Measurements from ENCODE around the gene STOM. TPM values are rescaled to one million over a fixed set of nuclear protein-coding genes. Genes with fewer than 3 reads are reported as not detected.

STOM gene
- total RNA-seq, 1 donor from 2014 or later: 620 TPM

- DNase-seq (ENCODE audit: low spot score): peak; percentile 57
Observed at GRCh38 chr9:121322737-121323448, 47.2 kb downstream of the STOM start.

DNA sequence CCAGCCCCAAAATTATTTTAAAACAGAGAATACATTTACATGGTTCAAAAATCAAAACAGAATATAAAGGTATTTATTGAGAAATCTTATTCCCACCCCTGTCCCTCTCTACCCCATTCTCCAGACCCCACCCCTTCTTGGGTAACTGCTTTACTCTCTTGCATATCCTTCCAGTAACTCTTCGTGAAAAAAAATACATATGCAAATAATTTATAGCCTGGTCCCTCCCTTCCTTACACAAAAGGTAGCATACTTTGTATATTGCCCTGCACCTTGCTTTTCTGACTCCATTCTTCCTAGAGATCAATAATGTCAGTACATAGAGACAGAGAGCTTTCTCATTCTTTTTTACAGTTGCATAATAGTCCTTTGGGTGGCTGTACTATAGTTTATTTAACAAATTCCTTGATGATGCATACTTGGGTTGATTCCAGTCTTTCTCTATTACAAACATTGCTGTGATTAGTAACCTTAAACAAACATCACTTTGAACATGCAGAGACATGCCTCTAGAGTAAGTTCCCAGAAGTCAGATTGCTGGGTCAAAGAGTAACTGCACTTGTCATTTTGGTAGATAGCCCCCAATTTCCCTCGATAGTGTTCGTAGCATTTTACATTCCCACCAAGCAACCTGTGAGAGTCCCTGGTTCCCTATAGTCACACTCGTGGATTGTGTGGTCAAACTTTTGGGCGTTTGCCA is 47.9 kb downstream of the STOM start:
- DNase-seq (ENCODE audit: low spot score): no peak

DNA sequence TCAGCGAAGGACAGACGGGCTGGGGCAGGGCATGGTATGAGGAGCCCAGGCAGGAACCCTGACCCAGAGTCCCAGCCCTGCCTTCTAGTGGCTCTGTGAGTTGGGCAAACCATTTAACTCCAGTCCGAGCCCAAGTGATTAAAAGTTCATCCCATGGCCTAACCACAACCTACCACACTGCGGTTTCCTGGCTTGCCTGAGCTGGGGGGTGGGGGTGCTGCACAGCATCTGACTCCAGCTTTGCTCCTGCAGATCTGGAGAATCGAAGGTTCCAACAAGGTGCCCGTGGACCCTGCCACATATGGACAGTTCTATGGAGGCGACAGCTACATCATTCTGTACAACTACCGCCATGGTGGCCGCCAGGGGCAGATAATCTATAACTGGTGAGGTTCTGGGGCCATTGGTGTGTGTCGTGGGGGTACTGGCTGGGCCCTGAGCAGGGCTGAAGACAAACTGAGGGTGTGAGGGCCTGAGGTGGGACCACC is 49.0 kb downstream of the STOM start:
- no peak for DNase-seq (ENCODE audit: low spot score)

DNA sequence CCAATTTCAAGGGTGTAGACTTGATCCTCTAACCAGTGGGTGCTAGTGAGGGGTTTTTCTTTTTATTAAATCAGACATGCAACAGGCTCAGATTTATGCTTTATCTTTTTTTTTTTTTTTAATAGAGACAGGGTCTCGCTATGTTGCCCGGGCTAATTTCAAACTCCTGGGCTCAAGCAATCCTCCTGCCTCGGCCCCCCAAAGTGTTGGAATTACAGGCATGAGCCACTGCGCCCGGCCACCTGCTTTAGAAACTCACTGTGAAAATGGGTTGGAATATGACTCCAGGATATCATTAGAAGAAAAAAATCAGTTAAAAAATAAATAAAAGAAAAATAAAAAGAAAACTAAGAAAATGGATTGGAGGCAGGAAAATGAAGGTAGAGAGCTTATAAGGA is 50.7 kb downstream of the STOM start:
- DNase-seq (ENCODE audit: low spot score): peak; percentile 30

- peak; percentile 81 for DNase-seq (ENCODE audit: low spot score)
Observed at GRCh38 chr9:121318631-121319382, 51.2 kb downstream of the STOM start.

- peak; percentile 84 for DNase-seq (ENCODE audit: low spot score)
Observed at GRCh38 chr9:121317737-121318630, 52.1 kb downstream of the STOM start.

- DNase-seq (ENCODE audit: low spot score): no peak
Observed at GRCh38 chr9:121316852-121317373, 53.1 kb downstream of the STOM start.

DNA sequence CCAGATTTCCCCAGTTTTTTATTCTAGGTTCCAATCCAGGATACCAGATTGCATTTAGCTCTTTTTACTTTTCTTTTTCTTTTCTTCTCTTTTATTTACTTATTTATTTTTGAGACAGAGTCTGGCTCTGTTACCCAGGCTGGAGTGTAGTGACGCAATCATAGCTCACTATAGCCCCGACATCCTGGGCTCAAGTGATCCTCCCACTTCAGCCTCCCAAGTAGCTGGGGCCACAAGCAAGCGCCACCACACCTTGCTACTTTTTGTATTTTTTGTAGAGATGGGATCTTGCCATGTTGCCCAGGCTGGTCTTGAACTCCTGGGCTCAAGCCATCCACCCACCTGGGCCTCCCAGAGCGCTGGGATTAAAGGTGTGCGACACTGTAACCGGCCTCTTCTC is 53.7 kb downstream of the STOM start:
- no peak for DNase-seq (ENCODE audit: low spot score)

GRCh38 chr9:121313458-121314152 is 56.4 kb downstream of the STOM start:
- no peak for DNase-seq (ENCODE audit: low spot score)

- no peak for DNase-seq (ENCODE audit: low spot score)
Observed at GRCh38 chr9:121312169-121312568, 57.9 kb downstream of the STOM start.

DNA sequence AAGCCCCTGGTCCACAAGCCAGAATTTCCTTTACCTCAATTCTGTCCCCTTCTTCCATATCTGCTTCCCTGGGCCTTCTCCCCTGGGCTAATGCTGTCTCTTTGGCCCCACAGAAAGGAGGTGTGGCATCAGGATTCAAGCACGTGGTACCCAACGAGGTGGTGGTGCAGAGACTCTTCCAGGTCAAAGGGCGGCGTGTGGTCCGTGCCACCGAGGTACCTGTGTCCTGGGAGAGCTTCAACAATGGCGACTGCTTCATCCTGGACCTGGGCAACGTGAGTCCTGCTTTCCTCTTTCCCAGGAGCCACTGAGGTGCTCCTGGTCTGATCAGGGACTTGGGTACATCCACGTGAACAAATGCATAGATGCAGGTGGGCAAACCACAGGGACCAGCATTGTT is 59.5 kb downstream of the STOM start:
- no peak for DNase-seq (ENCODE audit: low spot score)

DNA sequence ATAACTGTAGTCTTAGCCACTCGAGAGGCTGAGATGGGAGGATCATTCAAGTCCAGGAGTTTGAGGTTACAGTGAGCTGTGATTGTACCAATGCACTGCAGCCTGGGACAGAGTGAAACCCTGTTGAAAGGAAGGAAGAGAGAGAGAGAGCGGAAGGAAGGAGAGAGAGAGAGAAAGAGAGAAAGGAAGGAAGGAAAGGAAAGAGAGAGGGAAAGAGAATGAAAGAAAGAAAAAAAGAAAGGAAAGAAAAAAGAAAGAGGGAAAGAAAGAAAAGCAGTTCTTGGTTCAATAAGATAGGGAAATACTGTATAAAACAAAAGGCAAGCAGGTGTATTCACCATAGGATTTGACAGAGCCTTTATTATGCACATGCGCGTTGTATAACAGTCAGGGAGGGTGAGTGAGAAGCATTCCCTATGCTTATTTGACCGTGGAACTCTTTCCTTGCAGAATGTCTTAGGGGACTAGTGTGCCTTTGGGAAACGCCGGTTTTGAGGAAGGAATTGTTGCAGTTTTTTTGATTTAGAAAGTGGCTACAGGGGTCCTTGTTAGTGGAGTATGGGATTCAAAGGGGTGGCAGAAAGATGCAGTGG is 60.1 kb downstream of the STOM start:
- no peak for DNase-seq (ENCODE audit: low spot score)

DNA sequence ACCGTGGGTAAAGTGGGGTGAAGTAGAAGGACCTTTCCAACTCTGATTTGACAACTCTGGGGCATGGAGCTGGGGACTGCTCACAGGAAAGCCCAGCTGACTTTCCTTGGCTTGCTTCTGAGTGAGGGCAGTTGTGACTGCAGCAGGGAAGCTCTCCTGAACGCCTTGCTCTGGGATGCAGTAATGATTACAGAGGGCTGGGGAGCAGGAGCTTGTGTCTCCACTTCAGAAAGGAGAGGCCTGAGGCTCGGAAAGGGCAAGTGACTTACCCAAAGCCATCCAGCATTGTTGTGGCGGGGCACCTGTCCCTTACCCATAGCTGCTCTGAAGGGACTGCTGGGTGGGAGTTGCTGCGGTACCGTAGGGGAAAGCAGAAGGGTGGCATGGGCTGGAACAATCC is 60.9 kb downstream of the STOM start:
- no peak for DNase-seq (ENCODE audit: low spot score)

- DNase-seq (ENCODE audit: low spot score): no peak
Observed at GRCh38 chr9:121308765-121309164, 61.3 kb downstream of the STOM start.

GRCh38 chr9:121307976-121308375 is 62.1 kb downstream of the STOM start:
- DNase-seq (ENCODE audit: low spot score): no peak

DNA sequence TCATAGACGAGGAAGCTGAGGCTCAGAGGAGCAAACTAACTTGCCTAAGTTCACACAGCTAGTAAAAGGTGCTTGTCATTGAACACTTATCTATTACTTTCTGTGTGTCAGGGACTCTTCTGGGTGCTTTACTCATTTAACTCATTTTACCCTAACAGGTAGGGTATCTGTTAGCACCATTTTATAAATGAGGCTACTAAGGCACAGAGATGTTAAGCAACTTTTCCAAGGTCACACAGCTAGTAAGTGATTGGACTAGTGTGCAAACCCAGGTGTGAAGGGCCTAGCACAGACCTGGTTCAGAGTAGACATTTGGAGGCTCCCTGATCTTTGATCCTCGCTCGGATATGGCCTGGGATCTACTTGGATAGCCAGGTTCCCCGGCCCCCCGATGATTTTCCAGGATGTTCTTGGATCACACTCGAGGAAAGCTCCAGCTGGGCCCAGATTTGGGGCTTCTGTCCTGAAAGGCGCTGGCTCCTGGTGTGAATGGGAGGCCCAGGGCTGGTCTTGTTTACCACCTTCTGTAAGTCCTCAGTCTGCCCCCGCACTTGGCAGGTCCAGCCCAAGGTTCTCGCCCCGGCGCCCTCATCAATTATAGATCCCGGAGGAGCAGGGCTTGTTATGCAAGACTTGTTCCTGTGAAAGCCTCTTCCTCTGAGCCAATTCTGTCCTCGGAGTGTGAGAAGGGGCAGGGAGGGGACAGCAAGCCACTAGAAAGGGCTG is 64.6 kb downstream of the STOM start:
- no peak for DNase-seq (ENCODE audit: low spot score)

DNA sequence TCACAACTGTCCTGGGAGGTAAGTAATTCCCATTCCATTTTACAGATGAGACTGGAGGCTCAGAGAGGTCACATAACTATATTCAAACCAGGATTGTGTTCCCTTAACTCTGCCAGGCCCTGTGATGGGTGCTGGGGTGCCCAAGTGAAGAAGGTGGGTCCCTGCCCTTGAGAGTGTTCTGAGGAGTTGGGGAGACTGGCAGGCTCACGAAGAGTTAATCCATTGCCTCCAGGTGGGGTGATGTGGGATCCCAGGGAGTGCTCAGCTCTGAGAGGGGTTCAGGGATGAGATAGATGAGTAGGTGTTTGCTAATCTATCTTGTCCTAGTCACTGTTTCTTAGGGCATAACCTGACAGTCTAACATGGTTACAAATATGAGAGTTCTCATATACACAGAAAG is 65.3 kb downstream of the STOM start:
- DNase-seq (ENCODE audit: low spot score): no peak

DNA sequence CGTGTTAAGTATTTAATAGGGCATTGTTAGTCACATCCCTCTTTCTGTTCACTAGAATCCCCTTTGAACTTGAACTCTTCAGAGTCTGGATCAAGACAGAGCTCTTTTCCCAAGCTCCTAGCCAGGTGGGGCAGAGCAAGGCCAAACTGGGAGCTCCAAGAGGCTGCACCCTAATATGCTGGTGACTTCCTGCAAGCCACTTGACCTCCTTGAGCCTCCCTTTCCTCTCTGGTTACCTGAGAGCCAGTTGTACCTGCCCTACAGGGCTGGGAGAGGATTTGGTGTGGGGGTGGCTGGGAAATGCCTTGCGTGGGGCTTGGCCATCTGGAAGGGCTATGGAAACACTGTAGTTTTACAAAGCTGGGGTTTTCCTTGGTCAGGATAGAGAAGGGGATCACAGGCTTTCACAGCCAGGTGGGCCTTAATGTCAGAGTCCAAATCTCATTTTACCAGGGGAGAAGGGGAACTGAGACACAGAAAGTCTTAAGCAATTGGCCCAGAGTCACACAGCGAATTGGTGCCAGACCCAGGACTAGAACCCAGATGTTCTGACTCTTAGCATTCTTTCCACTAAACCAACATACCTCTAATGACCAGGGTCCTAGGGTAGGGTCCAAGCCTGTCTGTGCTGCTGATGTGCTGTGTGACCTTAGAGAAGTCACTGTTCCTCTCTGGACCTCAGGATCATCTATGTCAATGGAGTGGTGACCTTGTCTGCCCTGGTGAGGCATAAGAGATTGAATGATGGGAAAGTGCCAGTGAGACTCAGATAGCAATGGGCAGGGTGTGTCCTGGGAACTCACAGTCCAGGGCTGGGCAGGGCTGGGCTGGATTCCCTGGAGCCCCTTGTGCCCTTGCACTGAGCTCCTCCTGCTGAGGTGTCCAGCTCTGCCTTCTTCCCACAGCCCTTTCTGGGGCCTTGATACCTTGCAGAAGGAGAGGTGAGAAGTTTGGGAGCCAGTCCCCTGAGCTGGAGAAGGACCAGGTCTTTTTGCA is 66.3 kb downstream of the STOM start:
- DNase-seq (ENCODE audit: low spot score): no peak
